SU-DHL-6 (cell line): Measurements from ENCODE around the gene ADGRD2.

ENCODE experiments used
- EZH2phosphoT487 ChIP-seq: fragments of 200-600 bp; sonication (generic), shearing (Covaris generic); conservative IDR thresholded peaks from 2 replicates; pipeline ENCODE4 v1.6.1; 2018; ENCODE audit warnings: mild to moderate bottlenecking, antibody characterized with exemption, low read length, moderate library complexity, mixed read lengths
- TF ChIP-seq, protein P1 (sequence below): fragments of 200-600 bp; sonication (generic); IDR thresholded peaks from one replicate; pipeline ENCODE4 v1.5.1; 2017; ENCODE audit warnings: antibody characterized with exemption, mild to moderate bottlenecking, low read length, moderate library complexity; ENCODE audit not compliant: insufficient read depth, poor library complexity, severe bottlenecking

DNA sequence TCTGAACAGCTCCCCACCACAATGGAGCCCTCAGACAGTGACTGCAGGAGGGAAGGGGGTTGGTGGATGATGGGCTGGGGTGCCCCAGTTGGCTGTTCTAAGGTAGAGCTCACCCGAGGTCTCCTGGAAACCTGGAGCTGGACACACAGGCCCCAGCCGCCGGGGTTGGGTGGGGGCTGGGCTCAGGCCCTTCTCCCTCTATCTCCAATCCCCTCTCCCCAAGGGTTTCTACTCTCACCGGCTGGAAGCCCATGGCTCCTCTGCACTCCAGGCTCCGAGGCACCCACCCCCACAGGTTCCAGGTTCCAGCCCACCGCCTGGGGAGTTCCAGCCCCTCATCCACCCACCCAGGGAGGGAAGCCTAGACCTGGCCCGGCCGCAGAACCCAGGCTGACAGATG is 56.2 kb downstream of the ADGRD2 start:
- TF ChIP-seq, protein P1, sequence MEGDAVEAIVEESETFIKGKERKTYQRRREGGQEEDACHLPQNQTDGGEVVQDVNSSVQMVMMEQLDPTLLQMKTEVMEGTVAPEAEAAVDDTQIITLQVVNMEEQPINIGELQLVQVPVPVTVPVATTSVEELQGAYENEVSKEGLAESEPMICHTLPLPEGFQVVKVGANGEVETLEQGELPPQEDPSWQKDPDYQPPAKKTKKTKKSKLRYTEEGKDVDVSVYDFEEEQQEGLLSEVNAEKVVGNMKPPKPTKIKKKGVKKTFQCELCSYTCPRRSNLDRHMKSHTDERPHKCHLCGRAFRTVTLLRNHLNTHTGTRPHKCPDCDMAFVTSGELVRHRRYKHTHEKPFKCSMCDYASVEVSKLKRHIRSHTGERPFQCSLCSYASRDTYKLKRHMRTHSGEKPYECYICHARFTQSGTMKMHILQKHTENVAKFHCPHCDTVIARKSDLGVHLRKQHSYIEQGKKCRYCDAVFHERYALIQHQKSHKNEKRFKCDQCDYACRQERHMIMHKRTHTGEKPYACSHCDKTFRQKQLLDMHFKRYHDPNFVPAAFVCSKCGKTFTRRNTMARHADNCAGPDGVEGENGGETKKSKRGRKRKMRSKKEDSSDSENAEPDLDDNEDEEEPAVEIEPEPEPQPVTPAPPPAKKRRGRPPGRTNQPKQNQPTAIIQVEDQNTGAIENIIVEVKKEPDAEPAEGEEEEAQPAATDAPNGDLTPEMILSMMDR, result no peak
- no peak for TF ChIP-seq EZH2phosphoT487
